ENCODE data around the gene ID3.

Gene ID3

GRCh38 chr1:23559136-23559984 lies at the start of gene ID3:
ID3 (minus strand) TSS chr1:23559501; CDS start chr1:23559426, 75 bp downstream.
- DNase-seq (ENCODE audit: low read depth, low spot score) = peak; percentile 73
- H3K27ac ChIP-seq = peak within 1 kb of the TSS; percentile 78

- H3K27ac ChIP-seq = no peak overlapping the region
- DNase-seq (ENCODE audit: low read depth, low spot score) = no peak
Measured at GRCh38 chr1:23607944-23608343, 48.6 kb upstream of the ID3 start.

GRCh38 chr1:23601968-23602876 lies 42.9 kb upstream of the ID3 start:
- H3K27ac ChIP-seq = no peak overlapping the region
- DNase-seq (ENCODE audit: low read depth, low spot score) = no peak

DNA sequence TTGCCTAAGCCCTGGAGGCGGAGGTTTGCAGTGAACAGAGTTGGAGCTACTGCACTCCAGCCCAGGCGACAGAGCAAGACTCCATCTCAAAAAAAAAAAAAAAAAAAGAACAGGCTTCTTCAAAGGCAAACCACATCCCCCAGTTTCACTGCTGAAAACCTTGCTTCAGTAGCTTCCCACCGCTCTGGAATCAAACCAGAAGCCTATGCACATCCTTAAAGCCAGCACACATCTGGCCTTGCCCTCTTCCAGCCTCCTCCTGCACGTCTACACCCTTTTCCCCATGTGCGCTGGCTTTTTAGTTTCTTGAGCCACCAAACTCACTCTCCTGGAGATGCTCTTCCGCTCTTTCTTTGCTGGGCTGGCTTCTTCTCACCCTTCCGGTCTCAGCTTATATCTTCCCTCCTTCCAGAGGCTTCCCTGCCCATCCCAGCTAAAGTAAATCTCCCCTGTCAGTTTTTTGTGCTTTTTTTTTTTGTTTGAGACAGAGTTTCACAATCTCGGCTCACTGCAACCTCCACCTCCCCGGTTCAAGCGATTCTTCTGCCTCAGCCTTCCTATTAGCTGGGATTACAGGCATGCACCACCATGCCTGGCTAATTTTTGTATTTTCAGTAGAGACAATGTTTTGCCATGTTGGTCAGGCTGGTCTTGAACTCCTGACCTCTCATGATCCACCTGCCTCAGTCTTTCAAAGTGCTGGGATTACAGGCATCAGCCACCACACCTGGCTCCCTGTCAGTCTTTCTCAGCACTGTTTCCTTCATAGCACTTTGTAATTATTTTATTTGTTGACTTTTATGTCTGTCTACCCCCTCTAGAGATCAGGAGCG lies 42.0 kb upstream of the ID3 start:
- DNase-seq (ENCODE audit: low read depth, low spot score) = no peak
- H3K27ac ChIP-seq = no peak overlapping the region

DNA sequence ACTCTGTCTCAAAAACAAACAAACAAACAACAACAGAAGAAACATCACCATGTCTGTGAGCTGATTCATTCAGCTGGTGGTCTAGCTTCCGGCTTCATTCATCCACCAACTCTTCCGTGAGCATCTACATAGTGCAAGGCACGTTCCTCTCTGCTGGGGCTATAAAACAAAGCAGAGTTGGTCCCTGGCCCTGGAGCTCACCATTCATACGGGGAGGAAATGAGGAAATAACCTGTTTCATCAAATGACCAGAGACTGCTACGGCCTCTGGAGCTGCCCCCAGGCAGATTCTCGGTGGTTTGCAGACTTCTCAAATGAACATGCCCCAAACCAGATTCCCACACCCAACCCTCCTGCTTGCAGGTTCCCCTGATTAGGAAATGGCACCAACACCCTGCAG lies 41.0 kb upstream of the ID3 start:
- DNase-seq (ENCODE audit: low read depth, low spot score) = no peak
- H3K27ac ChIP-seq = no peak overlapping the region

GRCh38 chr1:23599125-23599524 lies 39.8 kb upstream of the ID3 start:
- no peak overlapping the region for H3K27ac ChIP-seq
- no peak for DNase-seq (ENCODE audit: low read depth, low spot score)

- DNase-seq (ENCODE audit: low read depth, low spot score) = no peak
- no peak overlapping the region for H3K27ac ChIP-seq
Measured at GRCh38 chr1:23598424-23598823, 39.1 kb upstream of the ID3 start.

- no peak overlapping the region for H3K27ac ChIP-seq
- DNase-seq (ENCODE audit: low read depth, low spot score) = no peak
Measured at GRCh38 chr1:23597635-23598388, 38.5 kb upstream of the ID3 start.

- H3K27ac ChIP-seq = no peak overlapping the region
Measured at GRCh38 chr1:23596382-23597358, 37.4 kb upstream of the ID3 start.

GRCh38 chr1:23594927-23595353 lies 35.6 kb upstream of the ID3 start:
- DNase-seq (ENCODE audit: low read depth, low spot score) = no peak
- H3K27ac ChIP-seq = no peak overlapping the region

More at GRCh38 chr1:23596382-23597358, 37.4 kb upstream of the ID3 start:
- no peak for DNase-seq (ENCODE audit: low read depth, low spot score)

DNA sequence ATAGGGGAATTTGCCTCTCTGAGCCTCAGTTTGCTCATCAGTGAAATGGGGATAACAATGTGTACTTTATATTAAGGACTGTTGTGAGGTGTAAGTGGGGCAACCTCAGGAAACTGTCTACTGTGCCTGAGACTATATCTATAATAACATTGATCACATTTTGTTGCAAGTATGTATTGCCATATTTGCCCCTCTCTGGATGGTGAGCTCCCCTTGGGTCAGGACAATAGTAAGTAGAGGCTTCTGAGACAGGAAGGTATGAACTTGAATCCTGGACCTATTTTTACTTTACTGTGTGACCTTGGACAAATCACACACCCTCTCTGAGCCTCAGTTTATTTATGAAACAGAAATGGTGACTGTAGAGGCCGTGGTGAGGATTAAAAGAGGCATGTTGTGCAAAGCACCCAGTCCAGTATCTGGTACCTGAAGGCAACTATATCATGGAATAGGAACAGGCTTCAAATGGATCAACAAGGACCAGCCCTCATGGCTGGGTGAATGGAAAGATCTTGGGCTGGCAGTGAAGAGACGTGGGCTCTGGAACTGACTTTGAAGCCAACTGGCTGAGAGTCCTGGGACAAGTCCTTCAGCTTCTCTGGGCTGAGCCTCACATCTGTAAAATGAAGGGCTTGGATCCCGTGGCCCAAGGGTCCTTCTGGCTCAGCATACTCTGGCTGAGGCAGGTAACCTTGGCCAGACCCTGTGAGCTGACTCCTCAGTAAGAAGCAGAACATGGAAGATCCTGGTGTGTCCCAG lies 35.0 kb upstream of the ID3 start:
- H3K27ac ChIP-seq = peak overlapping the region; percentile 89
- no peak for DNase-seq (ENCODE audit: low read depth, low spot score)

DNA sequence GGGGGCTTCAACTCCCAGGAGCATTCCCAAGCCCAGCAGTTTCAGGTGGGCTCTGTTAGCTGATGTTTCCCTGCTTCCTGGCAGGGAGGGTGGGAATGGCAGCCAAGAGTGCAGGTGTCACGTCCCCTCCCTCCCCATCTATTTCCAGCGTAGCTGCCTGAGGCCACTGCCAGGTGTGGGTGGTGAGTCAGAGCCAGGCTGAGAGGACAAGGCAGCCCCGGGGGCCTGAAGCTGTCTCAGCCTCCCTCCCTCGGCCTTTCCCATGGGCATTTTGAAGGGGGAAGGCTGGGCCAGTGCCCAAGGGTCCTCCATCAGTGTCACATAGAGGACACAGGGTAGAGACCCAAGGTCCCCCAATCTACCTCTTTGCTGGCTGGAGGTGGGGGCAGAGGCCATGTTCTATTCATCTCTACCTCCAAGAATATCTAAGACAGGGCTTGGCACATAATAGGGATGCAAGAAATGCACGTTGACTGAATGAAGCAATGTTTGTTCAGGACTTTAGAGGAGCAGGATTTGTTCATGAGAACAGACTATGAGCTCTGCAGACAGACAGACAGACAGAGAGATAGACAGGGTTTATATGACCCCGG lies 34.4 kb upstream of the ID3 start:
- DNase-seq (ENCODE audit: low read depth, low spot score) = peak; percentile 87
- peak overlapping the region; percentile 89 for H3K27ac ChIP-seq

GRCh38 chr1:23593042-23593521 lies 33.8 kb upstream of the ID3 start:
- H3K27ac ChIP-seq = peak overlapping the region; percentile 89
- DNase-seq (ENCODE audit: low read depth, low spot score) = peak; percentile 98

DNA sequence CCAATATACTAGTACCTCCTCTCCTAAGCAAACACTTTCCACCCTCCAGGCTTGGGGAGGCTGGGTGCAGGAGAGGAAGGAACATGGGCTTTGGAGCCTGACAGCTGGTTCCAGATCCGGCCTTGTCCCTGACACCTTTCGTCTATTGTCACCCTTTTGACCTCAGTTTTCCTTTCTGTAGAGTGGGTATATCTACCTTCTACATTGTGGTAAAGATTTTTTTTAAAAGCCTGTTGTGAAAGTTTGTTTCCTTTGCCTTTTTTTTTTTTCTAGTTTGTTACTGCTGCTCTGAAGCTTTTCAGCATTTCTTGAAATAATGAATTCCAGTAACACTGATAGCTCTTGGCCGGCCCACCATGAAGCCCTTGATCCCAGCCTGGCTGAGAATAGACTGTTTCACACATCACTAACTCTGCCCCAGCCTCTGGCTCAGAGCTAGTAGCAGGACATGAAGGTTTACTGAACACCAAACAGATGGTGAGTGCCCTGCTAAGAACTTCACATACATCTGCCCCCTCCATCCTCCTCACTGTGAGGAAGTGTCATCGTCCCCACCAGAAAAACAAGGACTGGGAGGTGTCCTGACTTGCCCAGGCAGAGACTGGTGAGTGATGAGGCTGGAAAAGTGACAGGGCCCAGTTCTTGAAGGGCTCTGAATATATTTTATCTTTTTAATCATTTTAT lies 33.0 kb upstream of the ID3 start:
- H3K27ac ChIP-seq = peak overlapping the region; percentile 89
- peak; percentile 71 for DNase-seq (ENCODE audit: low read depth, low spot score)

- DNase-seq (ENCODE audit: low read depth, low spot score) = no peak
- H3K27ac ChIP-seq = peak overlapping the region; percentile 89
Measured at GRCh38 chr1:23591460-23592208, 32.3 kb upstream of the ID3 start.

Data from epithelial cell of prostate (primary cell).